Measurements from ENCODE around the gene PSTPIP1.

PSTPIP1 gene

GRCh38 chr15:77075528-77075927, 80.6 kb downstream of the PSTPIP1 start:
- DNase-seq: no peak

- no peak for DNase-seq
Measured at GRCh38 chr15:77076323-77076915, 81.5 kb downstream of the PSTPIP1 start.

GRCh38 chr15:77081971-77082370, 87.0 kb downstream of the PSTPIP1 start:
- no peak for DNase-seq

- DNase-seq: peak; percentile 77
Measured at GRCh38 chr15:77083381-77084160, 88.6 kb downstream of the PSTPIP1 start.

- no peak for DNase-seq
Measured at GRCh38 chr15:77084436-77084835, 89.5 kb downstream of the PSTPIP1 start.

DNA sequence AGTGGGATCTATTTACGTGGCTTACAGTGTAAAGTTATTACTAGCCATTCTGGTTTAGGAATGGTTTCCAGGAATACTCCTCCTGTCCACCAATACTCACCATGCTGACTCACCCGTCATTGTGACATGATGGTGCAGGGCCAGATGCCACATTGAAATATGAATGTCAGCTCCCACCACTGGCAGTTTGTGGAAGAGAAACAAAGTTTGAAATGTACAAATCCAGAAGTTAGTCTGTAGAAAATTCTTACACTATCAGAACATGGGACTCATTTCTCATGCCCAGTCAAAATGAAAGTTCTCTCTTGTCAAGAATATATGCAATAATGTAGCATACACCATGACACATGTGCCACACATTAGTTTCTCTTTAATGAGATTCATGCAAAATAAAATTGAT, 90.4 kb downstream of the PSTPIP1 start:
- DNase-seq: no peak

Data from activated CD8-positive, alpha-beta memory T cell treated with anti-CD3 and anti-CD28 coated beads for 24 hours (primary cell).